ENCODE data around the gene SHQ1. TPM values are rescaled to one million over a fixed set of nuclear protein-coding genes. Genes with fewer than 3 reads are reported as not detected.
"Not testable (repeated sequence)": the region's sequence is repeated elsewhere in the genome, so short reads cannot be mapped to it uniquely, and the experiment has no call there.

The SHQ1 gene
- total RNA-seq, 2 experiments from 2014 or later = 22.2 to 22.8 TPM

GRCh38 chr3:72746430-72747411, 101.5 kb downstream of the SHQ1 start:
- Mint-ChIP-seq H3K36me3 (peaks cover 23% of the 10 kb centered on the region), H3K4me1 (peaks cover 12% of the 10 kb centered on the region), H3K9me3 (no peaks in the 10 kb centered on the region), H3K27ac (no peak overlapping the region), H3K4me3 (no peak overlapping the region), H3K27me3 (no peaks in the 10 kb centered on the region)
- POLR2A ChIA-PET = no interaction called here
- no peak for DNase-seq
- ATAC-seq (ENCODE audit: low read depth) = no peak

- no peaks in the 10 kb centered on the region for H3K27me3 Mint-ChIP-seq
- no peak overlapping the region for H3K27ac Mint-ChIP-seq
- ATAC-seq (ENCODE audit: low read depth) = no peak
- DNase-seq = no peak
- H3K9me3 Mint-ChIP-seq = no peaks in the 10 kb centered on the region
- peaks cover 12% of the 10 kb centered on the region for H3K4me1 Mint-ChIP-seq
- peaks cover 23% of the 10 kb centered on the region for H3K36me3 Mint-ChIP-seq
- H3K4me3 Mint-ChIP-seq = no peak overlapping the region
- POLR2A ChIA-PET = no interaction called here
Observed at GRCh38 chr3:72745146-72745999, 102.9 kb downstream of the SHQ1 start.

- H3K4me3 Mint-ChIP-seq = no peak overlapping the region
- H3K9me3 Mint-ChIP-seq = no peaks in the 10 kb centered on the region
- no peak for DNase-seq
- H3K27me3 Mint-ChIP-seq = no peaks in the 10 kb centered on the region
- H3K4me1 Mint-ChIP-seq = peaks cover 11% of the 10 kb centered on the region
- no peak for ATAC-seq (ENCODE audit: low read depth)
- H3K36me3 Mint-ChIP-seq = peaks cover 16% of the 10 kb centered on the region
- no peak overlapping the region for H3K27ac Mint-ChIP-seq
- POLR2A ChIA-PET = no interaction called here
Observed at GRCh38 chr3:72744330-72744729, 103.9 kb downstream of the SHQ1 start.

DNA sequence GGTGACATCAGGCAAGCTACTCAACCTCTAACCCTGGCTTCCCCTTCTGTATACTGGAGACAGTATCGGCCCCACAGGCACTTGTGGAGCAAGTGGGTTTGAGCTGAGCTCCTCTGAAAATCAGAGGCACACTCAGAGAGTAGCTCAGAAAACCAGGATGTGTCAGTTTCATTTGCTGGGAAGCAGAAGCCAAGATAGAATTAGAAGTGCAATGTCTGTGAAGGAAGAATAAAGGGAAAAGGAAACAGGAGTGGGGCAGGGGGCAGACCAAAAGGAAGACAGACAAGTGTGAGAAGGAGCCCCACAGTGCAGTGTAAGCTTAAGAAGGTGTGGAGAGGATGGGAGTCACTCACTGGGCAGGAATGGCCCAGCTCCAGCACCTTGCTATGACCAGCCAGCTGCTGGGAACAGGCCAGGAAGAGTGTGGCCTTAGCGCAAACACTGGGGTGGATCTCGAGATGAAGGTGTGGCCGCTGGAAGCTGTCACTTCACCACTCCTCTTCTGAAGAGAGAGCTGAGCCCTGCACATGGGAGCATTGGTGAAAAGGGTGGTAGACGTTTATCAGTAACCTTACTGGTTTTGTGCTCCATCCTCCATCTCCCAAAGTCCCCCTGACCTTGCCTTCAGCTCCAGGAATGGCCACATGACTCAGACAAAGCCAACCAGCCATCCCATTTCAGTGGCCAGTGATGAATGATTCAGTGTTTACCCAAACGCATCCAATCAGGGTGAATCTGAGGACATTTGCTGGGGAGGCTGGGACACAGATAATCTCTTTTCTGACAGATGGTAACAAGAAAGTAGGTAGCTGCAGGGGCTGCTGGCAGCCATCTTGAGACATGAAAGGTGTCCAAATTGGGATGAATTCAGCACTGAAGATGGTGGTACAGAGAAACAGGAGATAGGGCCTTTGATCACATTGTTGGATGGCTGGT, 108.4 kb downstream of the SHQ1 start:
- Mint-ChIP-seq H3K36me3 (peaks cover 4% of the 10 kb centered on the region), H3K4me1 (peaks cover 9% of the 10 kb centered on the region), H3K4me3 (peak overlapping the region; percentile 87), H3K27me3 (peaks cover 2% of the 10 kb centered on the region), H3K27ac (peak overlapping the region; percentile 88), H3K9me3 (no peaks in the 10 kb centered on the region)
- ATAC-seq (ENCODE audit: low read depth) (no peak), DNase-seq (no peak)
- POLR2A ChIA-PET = interaction anchor here (0.6 to 2.1 kb wide), 5 partner anchors 16 to 257 kb away, joined by 3 to 10 read pairs (median 4); partner anchors contain the start of gene PPP4R2

- Mint-ChIP-seq H3K4me1 (peaks cover 9% of the 10 kb centered on the region), H3K4me3 (peak overlapping the region; percentile 87), H3K9me3 (peaks cover 2% of the 10 kb centered on the region), H3K27ac (peak overlapping the region; percentile 88), H3K36me3 (peaks cover 4% of the 10 kb centered on the region), H3K27me3 (peaks cover 2% of the 10 kb centered on the region)
- POLR2A ChIA-PET = interaction anchor here (0.8 to 2.1 kb wide), 5 partner anchors 17 to 258 kb away, joined by 3 to 10 read pairs (median 3); partner anchors contain the start of gene PPP4R2
- DNase-seq = peak; percentile 82
- peak; percentile 95 for ATAC-seq (ENCODE audit: low read depth)
Observed at GRCh38 chr3:72738752-72739530, 109.3 kb downstream of the SHQ1 start.

GRCh38 chr3:72735072-72735471, 113.2 kb downstream of the SHQ1 start:
- H3K27me3 Mint-ChIP-seq; H3K9me3 Mint-ChIP-seq; H3K36me3 Mint-ChIP-seq; H3K27ac Mint-ChIP-seq; DNase-seq; POLR2A ChIA-PET; H3K4me3 Mint-ChIP-seq; H3K4me1 Mint-ChIP-seq; ATAC-seq (ENCODE audit: low read depth): not testable (repeated sequence)

GRCh38 chr3:72733676-72734075, 114.6 kb downstream of the SHQ1 start:
- Mint-ChIP-seq H3K36me3 (peaks cover 1% of the 10 kb centered on the region), H3K4me3 (no peak overlapping the region)
- POLR2A ChIA-PET = no interaction called here

GRCh38 chr3:72732666-72733345, 115.4 kb downstream of the SHQ1 start:
- H3K9me3 Mint-ChIP-seq; H3K4me3 Mint-ChIP-seq; DNase-seq; H3K27me3 Mint-ChIP-seq; POLR2A ChIA-PET; H3K27ac Mint-ChIP-seq; H3K36me3 Mint-ChIP-seq; ATAC-seq (ENCODE audit: low read depth); H3K4me1 Mint-ChIP-seq: not testable (repeated sequence)

More at GRCh38 chr3:72733676-72734075, 114.6 kb downstream of the SHQ1 start:
- H3K27me3 Mint-ChIP-seq = peaks cover 2% of the 10 kb centered on the region
- no peak overlapping the region for H3K27ac Mint-ChIP-seq
- H3K9me3 Mint-ChIP-seq = peaks cover 10% of the 10 kb centered on the region
- H3K4me1 Mint-ChIP-seq = no peaks in the 10 kb centered on the region
- DNase-seq (no peak), ATAC-seq (ENCODE audit: low read depth) (no peak)

DNA sequence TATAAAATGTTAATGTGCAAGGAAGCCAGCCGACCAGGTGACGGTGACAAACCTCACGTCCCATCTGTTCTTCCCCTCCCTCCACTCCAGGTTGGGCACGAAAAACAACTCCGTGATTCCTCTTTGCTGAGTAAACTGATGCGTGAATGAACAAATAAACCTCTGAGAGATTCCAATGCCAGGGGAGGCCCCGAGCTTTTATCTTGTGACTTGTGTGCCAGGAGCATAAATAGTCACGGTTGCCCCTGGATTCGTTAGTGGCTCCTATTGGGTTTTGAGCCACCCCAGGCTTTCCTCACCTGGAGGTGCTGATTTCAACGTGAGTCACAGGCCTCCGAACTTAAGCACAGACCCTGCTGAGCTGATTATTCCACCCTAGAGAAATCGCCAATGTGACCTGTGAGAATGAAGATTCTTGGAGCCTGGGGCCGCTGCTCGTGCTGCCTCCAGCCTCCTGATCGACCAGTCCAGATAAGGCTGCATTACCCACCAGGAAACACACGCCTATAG, 119.2 kb downstream of the SHQ1 start:
- Mint-ChIP-seq H3K4me3 (no peak overlapping the region), H3K9me3 (peaks cover 8% of the 10 kb centered on the region), H3K27me3 (peaks cover 3% of the 10 kb centered on the region), H3K27ac (no peak overlapping the region), H3K4me1 (no peaks in the 10 kb centered on the region), H3K36me3 (peaks cover 5% of the 10 kb centered on the region)
- DNase-seq (no peak), ATAC-seq (ENCODE audit: low read depth) (no peak)
- POLR2A ChIA-PET = no interaction called here

DNA sequence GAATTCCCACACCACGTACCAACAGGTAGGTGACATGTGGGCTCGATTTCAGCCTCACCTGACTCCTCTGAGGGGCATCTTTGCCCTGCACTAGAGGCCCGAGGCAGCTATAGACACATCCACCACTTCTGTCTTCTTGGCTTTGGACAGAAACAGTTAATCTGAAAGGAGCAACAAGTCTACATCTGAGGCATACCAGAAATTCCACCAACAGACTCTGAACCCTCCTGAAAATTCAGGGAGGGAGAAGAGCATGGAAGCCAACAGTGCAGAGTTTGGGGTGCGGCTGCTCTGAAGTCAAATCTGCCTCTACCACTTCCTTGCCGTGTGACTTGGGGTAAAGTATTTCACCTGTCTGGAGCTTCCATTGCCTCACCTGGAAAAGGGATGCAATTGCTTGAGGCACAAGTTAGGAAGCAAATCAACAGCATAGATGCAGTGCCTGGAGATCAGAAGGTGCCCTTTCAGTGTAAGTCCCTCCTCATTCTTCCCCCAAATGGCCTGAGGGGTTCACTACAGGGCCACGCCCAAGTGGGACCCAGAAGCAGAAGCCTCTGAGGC, 119.8 kb downstream of the SHQ1 start:
- H3K27me3 Mint-ChIP-seq = peaks cover 3% of the 10 kb centered on the region
- ATAC-seq (ENCODE audit: low read depth) (no peak), DNase-seq (no peak)
- no peaks in the 10 kb centered on the region for H3K4me1 Mint-ChIP-seq
- peaks cover 7% of the 10 kb centered on the region for H3K9me3 Mint-ChIP-seq
- POLR2A ChIA-PET = no interaction called here
- peaks cover 5% of the 10 kb centered on the region for H3K36me3 Mint-ChIP-seq
- no peak overlapping the region for H3K4me3 Mint-ChIP-seq
- no peak overlapping the region for H3K27ac Mint-ChIP-seq

GRCh38 chr3:72727726-72728125, 120.5 kb downstream of the SHQ1 start:
- H3K27me3 Mint-ChIP-seq = peaks cover 3% of the 10 kb centered on the region
- DNase-seq = no peak
- ATAC-seq (ENCODE audit: low read depth) = no peak
- H3K9me3 Mint-ChIP-seq = peaks cover 2% of the 10 kb centered on the region
- no peak overlapping the region for H3K4me3 Mint-ChIP-seq
- H3K36me3 Mint-ChIP-seq = peaks cover 3% of the 10 kb centered on the region
- no peaks in the 10 kb centered on the region for H3K4me1 Mint-ChIP-seq
- POLR2A ChIA-PET = no interaction called here
- no peak overlapping the region for H3K27ac Mint-ChIP-seq
